ENCODE data around the gene ESRRB. TPM values are rescaled to one million over a fixed set of nuclear protein-coding genes. Genes with fewer than 3 reads are reported as not detected.

Gene ESRRB
- total RNA-seq, 8 experiments from 2014 or later: 0.10 to 3.3 (median 1.1) TPM

DNA sequence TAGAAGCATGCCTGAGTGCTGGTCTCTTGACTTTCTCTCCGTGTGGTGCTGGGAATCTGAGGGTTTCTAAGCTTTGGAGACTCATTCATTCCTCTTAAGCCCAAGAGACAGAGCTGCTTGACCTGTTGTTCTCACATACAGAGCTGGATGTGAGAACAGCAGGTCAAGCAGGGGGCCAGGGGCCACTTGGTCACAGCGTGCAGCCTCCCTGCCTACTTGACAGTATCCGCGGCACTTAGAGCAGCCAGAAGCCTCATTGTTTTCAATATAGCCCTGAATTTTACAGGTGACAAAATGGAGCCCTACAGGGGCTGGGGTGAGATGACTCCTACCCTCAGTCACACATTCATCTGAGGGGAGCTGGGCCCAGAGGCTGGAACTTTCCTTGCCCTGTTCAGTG, 88.9 kb downstream of the ESRRB start:
- Histone ChIP-seq H3K27ac (no peak overlapping the region), H3K4me1 (replicated peaks in 1 of 2) (peaks cover 25 to 27% of the 10 kb centered on the region in 2 donors), H3K4me3 (no peak overlapping the region)
- in situ Hi-C loops (cut with MboI; ENCODE audit: low pct_unique_long_range_greater_than_20kb in 2 of 9, low sequenced_read_pairs in 9 of 9, unreplicated experiment in 9 of 9): no loop called here
- ATAC-seq (replicated peaks in 6 of 8): no peak
- WGBS, 10 experiments: 0 to 100% (median 78%) methylated on average over 1 to 4 of the region's 4 CpGs; no CpG with 5 or more reads in 2 of the 10 experiments

DNA sequence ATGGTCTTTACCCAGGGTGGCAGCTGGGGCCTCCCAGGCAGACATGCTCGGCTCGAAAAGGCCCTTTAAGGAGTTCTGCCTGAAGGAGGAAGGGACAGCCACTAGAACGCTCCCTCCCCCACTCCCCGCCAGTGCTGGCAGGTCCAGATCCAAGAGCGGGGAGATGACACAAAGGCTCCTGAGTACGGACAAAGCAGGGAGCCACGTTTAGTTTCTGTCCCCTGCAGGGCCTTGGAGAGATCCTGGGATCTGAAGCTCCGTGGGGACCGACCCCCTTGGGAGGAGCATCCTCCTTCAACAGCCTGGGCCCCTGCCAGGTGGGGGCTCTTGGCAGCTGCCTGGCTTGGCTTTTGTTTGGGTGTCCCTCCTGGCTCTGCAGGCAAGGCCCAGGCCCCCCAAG, 89.7 kb downstream of the ESRRB start:
- no peak overlapping the region for H3K4me3 ChIP-seq
- ATAC-seq (replicated peaks in 6 of 8): peak in 4 of 8 experiments; percentile 28 to 42 (median 38)
- H3K27ac ChIP-seq: no peak overlapping the region
- H3K4me1 ChIP-seq (replicated peaks in 1 of 2): peaks cover 25 to 27% of the 10 kb centered on the region in 2 donors
- in situ Hi-C loops (cut with MboI; ENCODE audit: low pct_unique_long_range_greater_than_20kb in 2 of 9, low sequenced_read_pairs in 9 of 9, unreplicated experiment in 9 of 9): no loop called here
- WGBS, 10 experiments: 10% methylated on average over 2 of the region's 9 CpGs; no CpG with 5 or more reads in 9 of the 10 experiments

DNA sequence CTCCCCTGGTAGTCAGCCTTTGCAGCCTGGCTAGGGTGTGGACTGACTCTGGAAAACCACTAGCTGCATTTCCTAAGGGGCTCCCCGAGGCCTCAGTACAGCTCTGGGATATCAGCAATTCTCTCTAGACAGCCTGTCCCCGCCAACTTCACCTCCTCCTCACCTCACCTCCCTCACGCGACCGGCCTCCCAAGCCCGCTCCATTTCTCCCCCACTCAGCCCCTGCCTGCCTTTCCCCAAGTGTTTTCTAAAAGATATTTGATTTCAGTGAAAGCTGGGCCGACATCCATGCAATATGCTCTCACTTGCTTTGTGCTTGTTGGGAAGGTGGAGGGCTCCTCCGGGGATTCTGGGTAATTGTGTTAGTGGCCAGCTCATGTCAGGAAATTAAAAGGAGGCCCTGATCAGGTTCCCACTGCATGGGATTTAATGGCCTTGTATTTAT, 91.8 kb downstream of the ESRRB start:
- peak in 7 of 8 experiments; percentile 47 to 92 (median 87) for ATAC-seq (replicated peaks in 6 of 8)
- Histone ChIP-seq H3K27ac (peak overlapping the region; percentile 10 to 55), H3K4me1 (replicated peaks in 1 of 2) (peaks cover 25 to 27% of the 10 kb centered on the region in 2 donors), H3K4me3 (no peak overlapping the region)
- in situ Hi-C loops (cut with MboI; ENCODE audit: low pct_unique_long_range_greater_than_20kb in 2 of 9, low sequenced_read_pairs in 9 of 9, unreplicated experiment in 9 of 9): no loop called here
- WGBS, 10 experiments: 7 to 100% (median 63%) methylated on average over 1 to 5 of the region's 8 CpGs; no CpG with 5 or more reads in 4 of the 10 experiments

DNA sequence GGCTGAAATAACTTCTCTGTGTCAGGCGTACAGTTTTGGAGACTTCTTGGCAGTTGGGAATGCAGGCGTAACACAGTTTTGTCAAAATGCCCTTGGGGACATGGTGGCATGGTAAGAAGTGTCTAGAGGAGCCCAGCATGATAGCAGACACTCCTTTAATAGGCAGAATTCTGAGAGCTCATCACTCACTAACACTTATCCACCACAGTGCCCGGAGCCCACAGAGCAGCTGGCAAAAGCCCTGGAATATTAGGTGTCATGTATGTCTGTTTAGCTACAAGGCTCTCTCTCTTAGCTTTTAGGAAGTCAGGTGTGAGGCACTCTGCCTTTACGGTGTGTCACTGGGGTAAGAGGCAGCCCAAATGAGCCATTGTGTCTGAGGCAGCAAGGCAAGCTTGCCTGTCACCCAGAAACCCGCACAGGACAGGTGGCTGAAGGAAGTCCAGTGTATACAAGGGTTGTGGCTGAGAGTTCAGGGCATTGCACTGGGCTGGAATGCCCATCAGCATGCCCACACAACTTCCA, 96.3 kb downstream of the ESRRB start:
- no peak overlapping the region for H3K27ac ChIP-seq
- H3K4me3 ChIP-seq: no peak overlapping the region
- ATAC-seq (replicated peaks in 6 of 8): no peak
- 40 to 100% (median 70%) methylated on average over 1 to 5 of the region's 5 CpGs; no CpG with 5 or more reads in 6 of the 10 experiments for WGBS, 10 experiments
- in situ Hi-C loops (cut with MboI; ENCODE audit: low pct_unique_long_range_greater_than_20kb in 2 of 9, low sequenced_read_pairs in 9 of 9, unreplicated experiment in 9 of 9): no loop called here
- H3K4me1 ChIP-seq (replicated peaks in 1 of 2): peaks cover 9 to 14% of the 10 kb centered on the region in 2 donors

DNA sequence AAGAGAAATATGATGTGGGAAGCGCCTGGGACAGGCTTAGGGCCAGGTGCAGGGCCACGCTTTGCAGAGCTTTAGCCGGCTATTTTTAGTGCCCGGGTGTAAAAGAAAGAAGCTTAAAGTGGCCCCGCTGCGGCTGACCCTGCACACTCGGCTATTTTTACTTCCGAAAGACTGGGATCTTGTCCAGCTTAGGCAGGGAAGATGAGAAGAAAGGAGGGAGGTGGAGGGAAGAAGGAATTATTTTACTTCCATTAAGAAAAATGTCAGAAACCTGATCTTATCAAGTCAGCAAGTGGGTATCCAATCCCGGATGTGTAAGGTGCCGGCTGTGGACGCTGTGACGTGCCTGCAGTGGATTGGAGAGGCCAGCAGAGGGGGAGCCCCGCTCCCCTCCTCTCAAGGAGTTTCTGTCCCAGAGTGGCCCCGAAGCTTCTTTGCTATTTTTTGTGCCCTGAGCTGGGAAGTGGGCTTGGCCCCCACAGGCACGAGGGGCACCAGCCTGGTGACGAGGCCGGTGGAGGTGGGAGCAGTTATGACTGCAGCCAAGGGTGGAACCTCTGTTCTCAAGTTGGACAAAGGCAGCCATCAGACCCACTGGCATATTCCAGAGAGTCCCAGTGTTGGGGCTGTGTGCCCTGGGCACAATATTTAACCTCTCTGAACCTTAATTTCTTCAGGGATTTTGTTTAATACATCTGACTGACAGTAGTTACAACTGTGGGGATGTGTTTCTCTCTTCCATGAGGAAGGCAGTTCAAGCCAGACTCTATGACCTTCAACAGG, 97.7 kb downstream of the ESRRB start:
- ATAC-seq (replicated peaks in 6 of 8): peak in 4 of 8 experiments; percentile 29 to 80 (median 66)
- WGBS, 10 experiments: 2 to 100% (median 71%) methylated on average over 1 to 12 of the region's 17 CpGs; no CpG with 5 or more reads in 2 of the 10 experiments
- Histone ChIP-seq H3K4me1 (replicated peaks in 1 of 2) (peaks cover 0 to under 1% of the 10 kb centered on the region in 2 donors), H3K4me3 (no peak overlapping the region), H3K27ac (no peak overlapping the region)
- in situ Hi-C loops (cut with MboI; ENCODE audit: low pct_unique_long_range_greater_than_20kb in 2 of 9, low sequenced_read_pairs in 9 of 9, unreplicated experiment in 9 of 9): no loop called here

DNA sequence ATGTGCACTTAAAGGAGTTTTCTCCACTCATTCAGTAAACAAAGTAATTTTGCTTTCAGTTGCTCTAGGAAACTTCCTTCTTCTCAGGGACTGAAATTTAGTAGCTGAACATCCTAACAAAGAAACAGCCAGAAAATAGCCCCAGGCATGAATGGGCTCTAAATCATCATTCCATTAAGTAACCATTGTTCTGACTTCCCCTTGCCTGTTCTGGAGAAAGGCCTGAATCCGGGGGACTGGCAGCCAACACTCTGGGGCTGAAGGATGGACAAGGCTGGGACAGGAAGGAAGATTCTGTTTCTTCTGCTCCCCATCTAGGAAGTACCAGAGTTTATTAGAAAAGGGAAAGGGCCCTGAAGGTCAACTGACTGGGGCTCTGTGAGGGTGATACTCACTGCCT, 104.5 kb downstream of the ESRRB start:
- no peak overlapping the region for H3K27ac ChIP-seq
- in situ Hi-C loops (cut with MboI; ENCODE audit: low pct_unique_long_range_greater_than_20kb in 2 of 9, low sequenced_read_pairs in 9 of 9, unreplicated experiment in 9 of 9): no loop called here
- ATAC-seq (replicated peaks in 6 of 8): no peak
- no peak overlapping the region for H3K4me3 ChIP-seq
- H3K4me1 ChIP-seq (replicated peaks in 1 of 2): peaks cover 10 to 13% of the 10 kb centered on the region in 2 donors
- 0 to 50% (median 20%) methylated on average over 1 of the region's 1 CpG; no CpG with 5 or more reads in 6 of the 10 experiments for WGBS, 10 experiments

DNA sequence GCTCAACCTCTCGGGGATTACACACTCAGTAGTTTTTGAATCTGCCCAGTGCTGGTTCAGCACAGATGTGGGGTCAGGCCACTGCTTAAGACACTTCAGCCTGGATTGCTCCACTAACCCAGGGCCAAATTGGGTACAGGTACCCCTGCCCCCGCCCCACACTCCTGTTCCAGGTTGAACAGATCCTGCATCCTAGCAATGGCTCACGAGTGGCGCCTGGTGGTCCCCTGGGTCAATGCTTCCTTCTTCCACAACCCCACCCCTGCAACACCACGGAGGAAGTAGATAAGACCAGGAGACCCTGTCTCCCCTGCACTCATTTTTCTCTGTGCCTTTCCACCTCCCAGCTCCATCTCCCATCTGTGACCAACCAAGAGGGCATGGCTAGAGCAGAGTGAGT, 108.4 kb downstream of the ESRRB start:
- in situ Hi-C loops (cut with MboI; ENCODE audit: low pct_unique_long_range_greater_than_20kb in 2 of 9, low sequenced_read_pairs in 9 of 9, unreplicated experiment in 9 of 9): no loop called here
- H3K4me3 ChIP-seq: no peak overlapping the region
- H3K4me1 ChIP-seq (replicated peaks in 1 of 2): peaks cover 35 to 40% of the 10 kb centered on the region in 2 donors
- H3K27ac ChIP-seq: no peak overlapping the region
- WGBS, 10 experiments: 100% methylated on average over 2 of the region's 5 CpGs; no CpG with 5 or more reads in 9 of the 10 experiments
- no peak for ATAC-seq (replicated peaks in 6 of 8)

DNA sequence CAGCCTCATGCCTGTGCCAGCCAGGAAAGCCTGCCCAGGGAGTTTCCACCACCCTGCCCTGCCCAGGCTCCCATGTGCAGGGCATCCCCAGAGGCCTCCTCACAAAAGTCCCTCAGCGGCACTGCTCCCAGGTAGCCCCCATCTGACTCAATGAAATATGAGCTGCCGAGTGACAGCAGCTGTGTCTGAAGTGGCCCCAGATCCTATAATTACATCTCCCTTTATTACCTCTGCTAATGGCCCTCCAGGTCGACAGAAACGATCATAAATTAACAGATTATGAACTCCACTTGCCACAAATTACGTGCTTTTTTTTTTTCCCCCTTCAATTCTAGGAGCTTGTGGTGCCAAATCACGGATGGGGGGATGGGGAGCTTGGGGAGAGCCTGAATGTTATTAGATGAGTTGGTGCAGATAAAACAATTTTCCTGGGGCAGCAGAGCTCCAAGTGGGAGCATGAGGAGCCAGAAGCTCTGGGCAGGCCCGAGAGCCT, 110.4 kb downstream of the ESRRB start:
- 0 to 100% (median 23%) methylated on average over 1 to 6 of the region's 7 CpGs; no CpG with 5 or more reads in 2 of the 10 experiments for WGBS, 10 experiments
- in situ Hi-C loops (cut with MboI; ENCODE audit: low pct_unique_long_range_greater_than_20kb in 2 of 9, low sequenced_read_pairs in 9 of 9, unreplicated experiment in 9 of 9): no loop called here
- Histone ChIP-seq H3K4me3 (no peak overlapping the region), H3K4me1 (replicated peaks in 1 of 2) (peaks cover 45 to 47% of the 10 kb centered on the region in 2 donors), H3K27ac (peak overlapping the region in 1 of 2 donors; percentile 21)
- ATAC-seq (replicated peaks in 6 of 8): peak in 5 of 8 experiments; percentile 87 to 94 (median 92)

DNA sequence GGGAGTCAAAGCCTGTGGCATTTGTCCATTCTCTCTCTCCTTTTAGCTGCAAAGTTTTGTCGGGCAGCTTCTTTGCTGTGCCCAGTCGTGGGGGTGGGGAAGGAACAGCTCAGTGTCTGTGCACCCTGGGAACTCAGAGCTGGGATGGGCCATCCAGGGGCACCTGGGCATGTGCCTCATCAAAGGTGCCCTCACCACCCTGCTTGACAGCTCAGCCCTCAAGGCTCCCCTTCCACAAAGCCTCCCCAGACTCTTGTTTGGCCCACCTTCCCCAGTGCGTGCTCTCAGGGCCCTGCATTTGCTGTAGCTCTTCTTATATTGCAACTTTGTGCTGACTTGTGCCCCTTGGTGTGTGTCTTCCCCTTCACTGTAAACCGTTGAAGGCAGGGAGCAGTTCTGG, 112.6 kb downstream of the ESRRB start:
- no peak overlapping the region for H3K27ac ChIP-seq
- ATAC-seq (replicated peaks in 6 of 8): no peak
- in situ Hi-C loops (cut with MboI; ENCODE audit: low pct_unique_long_range_greater_than_20kb in 2 of 9, low sequenced_read_pairs in 9 of 9, unreplicated experiment in 9 of 9): no loop called here
- H3K4me1 ChIP-seq (replicated peaks in 1 of 2): peaks cover 48 to 50% of the 10 kb centered on the region in 2 donors
- WGBS, 10 experiments: 0 to 100% (median 71%) methylated on average over 1 to 2 of the region's 4 CpGs; no CpG with 5 or more reads in 3 of the 10 experiments
- H3K4me3 ChIP-seq: no peak overlapping the region

DNA sequence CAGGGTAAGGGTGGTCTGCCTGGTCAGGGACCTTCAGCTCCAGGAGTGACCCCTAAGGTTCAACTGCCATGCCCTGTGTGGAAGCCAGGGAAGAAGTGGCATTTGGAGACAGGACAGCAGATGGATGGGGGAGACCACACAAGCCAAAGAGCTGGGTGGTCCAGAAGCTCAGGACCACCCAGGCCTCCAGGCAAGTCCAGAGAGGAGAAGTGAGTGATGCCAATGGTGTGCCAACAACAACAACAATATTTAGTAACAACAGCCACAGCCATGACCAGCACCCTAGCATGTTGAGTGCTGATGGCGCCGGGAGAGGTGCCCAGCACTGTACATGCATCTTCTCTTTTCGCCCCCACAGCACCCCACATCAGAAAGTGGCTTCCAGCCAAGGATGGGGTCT, 113.7 kb downstream of the ESRRB start:
- Histone ChIP-seq H3K4me1 (replicated peaks in 1 of 2) (peaks cover 48 to 50% of the 10 kb centered on the region in 2 donors), H3K4me3 (no peak overlapping the region), H3K27ac (no peak overlapping the region)
- in situ Hi-C loops (cut with MboI; ENCODE audit: low pct_unique_long_range_greater_than_20kb in 2 of 9, low sequenced_read_pairs in 9 of 9, unreplicated experiment in 9 of 9): no loop called here
- ATAC-seq (replicated peaks in 6 of 8): no peak
- WGBS, 10 experiments: 15 to 100% (median 90%) methylated on average over 1 to 3 of the region's 3 CpGs; no CpG with 5 or more reads in 3 of the 10 experiments

DNA sequence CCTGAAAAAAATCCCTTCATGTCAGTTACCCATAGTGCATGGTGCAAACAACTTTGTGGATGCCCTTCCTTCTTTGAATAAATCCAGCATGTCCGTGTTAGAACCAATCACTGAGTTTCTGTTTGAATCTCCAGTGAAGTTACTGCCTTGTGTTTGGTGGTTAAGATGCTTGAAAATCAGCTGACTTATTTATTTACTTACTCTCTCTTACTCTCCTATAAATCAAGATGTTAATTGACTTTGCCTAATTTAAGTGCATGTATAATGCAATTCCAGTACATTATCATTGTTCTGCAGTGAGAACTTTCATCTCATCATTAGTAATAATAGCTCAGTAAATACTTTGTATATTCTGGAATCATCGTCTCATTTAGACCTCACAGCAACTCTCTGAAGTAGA, 114.2 kb downstream of the ESRRB start:
- no peak overlapping the region for H3K4me3 ChIP-seq
- in situ Hi-C loops (cut with MboI; ENCODE audit: low pct_unique_long_range_greater_than_20kb in 2 of 9, low sequenced_read_pairs in 9 of 9, unreplicated experiment in 9 of 9): no loop called here
- H3K27ac ChIP-seq: no peak overlapping the region
- H3K4me1 ChIP-seq (replicated peaks in 1 of 2): peaks cover 44 to 50% of the 10 kb centered on the region in 2 donors
- ATAC-seq (replicated peaks in 6 of 8): peak in 3 of 8 experiments; percentile 61 to 87 (median 61)
- 0 to 100% (median 81%) methylated on average over 1 to 2 of the region's 2 CpGs for WGBS, 10 experiments

DNA sequence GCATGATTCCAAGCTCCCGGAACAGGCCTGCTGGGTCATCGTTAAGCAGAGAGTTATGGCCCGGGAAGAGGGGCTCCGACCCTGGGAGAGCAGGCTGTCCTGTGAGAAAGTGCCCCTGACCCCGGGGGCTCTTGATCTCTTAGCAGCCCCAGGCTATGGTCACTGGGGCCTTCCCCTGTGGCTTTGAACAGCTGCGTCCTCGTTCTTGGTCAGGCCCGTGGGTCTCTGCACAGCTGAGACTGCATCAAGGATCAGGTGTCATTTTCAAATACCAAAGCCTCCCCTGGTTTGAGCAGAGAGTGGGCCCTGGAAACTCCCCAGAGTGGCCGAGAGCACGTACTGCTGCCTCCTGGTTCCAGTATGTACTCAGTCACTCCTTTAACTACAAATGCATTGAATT, 114.8 kb downstream of the ESRRB start:
- WGBS, 10 experiments: 30 to 60% (median 55%) methylated on average over 1 to 3 of the region's 10 CpGs; no CpG with 5 or more reads in 6 of the 10 experiments
- in situ Hi-C loops (cut with MboI; ENCODE audit: low pct_unique_long_range_greater_than_20kb in 2 of 9, low sequenced_read_pairs in 9 of 9, unreplicated experiment in 9 of 9): no loop called here
- peak in 6 of 8 experiments; percentile 8 to 50 (median 35) for ATAC-seq (replicated peaks in 6 of 8)

More for the DNA sequence above, 114.8 kb downstream of the ESRRB start:
- peak overlapping the region in 1 of 2 donors; percentile 18 for H3K27ac ChIP-seq
- H3K4me3 ChIP-seq: no peak overlapping the region
- peaks cover 38 to 44% of the 10 kb centered on the region in 2 donors for H3K4me1 ChIP-seq (replicated peaks in 1 of 2)

All from motor neuron (in vitro differentiated cells).